HCT116 (cell line): ENCODE measurements around the gene COL9A3.

Experiments
- CEBPB ChIP-seq: IDR thresholded peaks from 2 replicates; pipeline ENCODE4 v1.6.1; 2012; ENCODE audit warnings: low read depth
- ELF1 ChIP-seq: IDR thresholded peaks from 2 replicates; pipeline ENCODE4 v1.6.1; 2012; ENCODE audit warnings: low read depth, borderline replicate concordance
- EZH2 ChIP-seq: fragments of 200-600 bp; sonication (generic); IDR thresholded peaks from 2 replicates; pipeline ENCODE4 v1.6.1; 2017; ENCODE audit warnings: antibody characterized with exemption, mixed run types
- JUND ChIP-seq: IDR thresholded peaks from 2 replicates; pipeline ENCODE4 v1.6.1; 2012
- POLR2A ChIP-seq: IDR thresholded peaks from 2 replicates; pipeline ENCODE4 v1.7.0; 2011; ENCODE audit warnings: borderline replicate concordance; ENCODE audit not compliant: insufficient read depth, insufficient read length; ENCODE audit errors: extremely low read depth
- RAD21 ChIP-seq: IDR thresholded peaks from 2 replicates; pipeline ENCODE4 v1.6.1; 2012; ENCODE audit warnings: low read depth, mild to moderate bottlenecking
- TCF7L2 ChIP-seq: IDR thresholded peaks from 2 replicates; pipeline ENCODE4 v1.7.0; 2011; ENCODE audit warnings: borderline replicate concordance, inconsistent platforms; ENCODE audit not compliant: insufficient read depth, insufficient read length; ENCODE audit errors: extremely low read depth
- ZFX ChIP-seq: fragments of 450-650 bp; IDR thresholded peaks from 2 replicates; pipeline ENCODE4 v1.6.1; 2017
- ZNF274 ChIP-seq: fragments of 200-500 bp; sonication (Bioruptor generic); IDR thresholded peaks from 2 replicates; pipeline ENCODE4 v1.6.1; 2014; ENCODE audit warnings: mild to moderate bottlenecking, low read depth, low read length, inconsistent platforms
- TF ChIP-seq, protein P1 (sequence below), 3 experiments: fragments of 200-600 bp in 1 of 3; sonication (generic) in 1 of 3; IDR thresholded peaks in 2 of 3; conservative IDR thresholded peaks in 1 of 3; 2 replicates each; pipeline ENCODE4 v1.5.1; 2012 to 2017; ENCODE audit warnings: low read depth in 2 of 3, low read length in 2 of 3, antibody characterized with exemption in 1 of 3, borderline replicate concordance in 1 of 3, control low read depth in 1 of 3, mild to moderate bottlenecking in 1 of 3, mixed read lengths in 1 of 3, mixed run types in 1 of 3, moderate library complexity in 1 of 3; ENCODE audit not compliant: insufficient read depth in 1 of 3

- no peak for TF ChIP-seq EZH2
- TF ChIP-seq, protein P1, sequence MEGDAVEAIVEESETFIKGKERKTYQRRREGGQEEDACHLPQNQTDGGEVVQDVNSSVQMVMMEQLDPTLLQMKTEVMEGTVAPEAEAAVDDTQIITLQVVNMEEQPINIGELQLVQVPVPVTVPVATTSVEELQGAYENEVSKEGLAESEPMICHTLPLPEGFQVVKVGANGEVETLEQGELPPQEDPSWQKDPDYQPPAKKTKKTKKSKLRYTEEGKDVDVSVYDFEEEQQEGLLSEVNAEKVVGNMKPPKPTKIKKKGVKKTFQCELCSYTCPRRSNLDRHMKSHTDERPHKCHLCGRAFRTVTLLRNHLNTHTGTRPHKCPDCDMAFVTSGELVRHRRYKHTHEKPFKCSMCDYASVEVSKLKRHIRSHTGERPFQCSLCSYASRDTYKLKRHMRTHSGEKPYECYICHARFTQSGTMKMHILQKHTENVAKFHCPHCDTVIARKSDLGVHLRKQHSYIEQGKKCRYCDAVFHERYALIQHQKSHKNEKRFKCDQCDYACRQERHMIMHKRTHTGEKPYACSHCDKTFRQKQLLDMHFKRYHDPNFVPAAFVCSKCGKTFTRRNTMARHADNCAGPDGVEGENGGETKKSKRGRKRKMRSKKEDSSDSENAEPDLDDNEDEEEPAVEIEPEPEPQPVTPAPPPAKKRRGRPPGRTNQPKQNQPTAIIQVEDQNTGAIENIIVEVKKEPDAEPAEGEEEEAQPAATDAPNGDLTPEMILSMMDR (IDR thresholded peaks at IDR 0.05 in 2 of 3, conservative IDR thresholded peaks at IDR 0.05 in 1 of 3; ENCODE audit: borderline replicate concordance in 1 of 3, insufficient read depth in 1 of 3, low read depth in 2 of 3, low read length in 2 of 3): no peak
- TF ChIP-seq RAD21: no peak
- no peak for TF ChIP-seq ELF1
- TF ChIP-seq JUND: no peak
- TF ChIP-seq ZNF274: no peak
- TF ChIP-seq CEBPB: no peak
- no peak for TF ChIP-seq POLR2A
- peak; percentile 79 for TF ChIP-seq TCF7L2
- TF ChIP-seq ZFX: 0 out of 2 replicates have a peak, but pooled peaks have one; percentile 7
Measured at GRCh38 chr20:62818592-62819493, 2.0 kb downstream of the COL9A3 start.
